Suprapubic skin (tissue), 3 donors: Measurements from ENCODE around the gene COL8A1.

Source experiments
- CTCF ChIP-seq, 2 donors: fragments of 200-600 bp in 1 of 2; fragments of 450-650 bp in 1 of 2; sonication (generic) in 1 of 2; IDR thresholded peaks; one replicate each; pipeline ENCODE4 v1.5.1; 2016 to 2019; ENCODE audit warnings: antibody characterized with exemption in 2 of 2, mild to moderate bottlenecking in 1 of 2, moderate library complexity in 1 of 2
- EP300 ChIP-seq: sonication (generic); formaldehyde crosslinking; IDR thresholded peaks from one replicate; pipeline ENCODE4 v1.6.1; 2017; ENCODE audit warnings: antibody characterized with exemption
- POLR2A ChIP-seq, 2 donors: fragments of 450-650 bp; IDR thresholded peaks; one replicate each; pipeline ENCODE4 v1.6.1; 2017; ENCODE audit warnings: antibody characterized with exemption in 2 of 2, mild to moderate bottlenecking in 2 of 2, moderate library complexity in 2 of 2

GRCh38 chr3:99846477-99847160 is 208.2 kb downstream of the COL8A1 start:
- TF ChIP-seq CTCF (IDR thresholded peaks at IDR 0.05), result no peak
- TF ChIP-seq POLR2A (IDR thresholded peaks at IDR 0.05), result no peak
- TF ChIP-seq EP300, result no peak
